Stomach (tissue), 4 donors: ENCODE measurements around the gene BID.

Experiments
- CTCF ChIP-seq, 7 experiments: fragments of 450-650 bp in 4 of 7; fragments of 200-600 bp in 3 of 7; sonication (generic) in 3 of 7; IDR thresholded peaks; one replicate each; pipeline ENCODE4 v1.5.1; 2016 to 2019; ENCODE audit warnings: antibody characterized with exemption in 7 of 7, control low read depth in 2 of 7, mild to moderate bottlenecking in 1 of 7
- EP300 ChIP-seq: sonication (generic); formaldehyde crosslinking; IDR thresholded peaks from one replicate; pipeline ENCODE4 v1.6.1; 2017; ENCODE audit warnings: antibody characterized with exemption
- POLR2AphosphoS5 ChIP-seq, 3 donors: sonication (generic); formaldehyde crosslinking; IDR thresholded peaks; one replicate each; pipeline ENCODE4 v1.6.1; 2016; ENCODE audit warnings: antibody characterized with exemption in 3 of 3

DNA sequence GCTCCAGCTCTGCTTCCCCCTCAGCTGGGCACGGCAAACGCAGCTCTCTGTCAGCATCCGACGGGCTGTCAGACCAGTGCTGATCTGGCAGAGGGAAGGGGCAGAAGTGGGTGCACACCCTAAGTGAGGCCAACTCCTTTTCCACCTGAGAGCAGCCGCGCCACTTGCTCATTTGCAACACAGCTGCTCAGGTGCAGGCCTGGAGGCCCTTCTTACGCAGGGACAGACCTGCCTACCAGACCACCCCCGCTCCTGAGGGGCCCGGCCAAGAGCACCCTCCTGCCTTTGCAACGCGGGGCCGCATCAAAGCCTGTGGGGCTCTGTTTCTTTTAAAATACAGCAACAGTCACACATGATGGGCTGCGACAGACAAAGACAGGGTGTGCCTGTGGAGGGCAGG lies 47.8 kb upstream of the BID start:
- TF ChIP-seq CTCF (IDR thresholded peaks at IDR 0.05) (no peak), EP300 (no peak), POLR2AphosphoS5 (IDR thresholded peaks at IDR 0.05) (no peak)
